K562 (cell line): ENCODE results near the gene ZCRB1. TPM values are rescaled to one million over a fixed set of nuclear protein-coding genes. Genes with fewer than 3 reads are reported as not detected.

Source experiments
- ATAC-seq: fragments of 200-7000 bp; cut with Tn5 transposase; 3 replicates; pipeline ENCODE4 v1.9.1; 2020; ENCODE audit warnings: moderate library complexity
- BruUV-seq: library from RNA; stranded (reverse); fragments of 400-500 nt; replicated peaks from 2 replicates; lab custom pipeline; 2021; lab: Mats Ljungman, UMichigan
- CTCF ChIA-PET: fragments of 300-600 bp; formaldehyde crosslinking; extraction: SDS; loops from one replicate; lab custom pipeline; 2021; ENCODE audit warnings: low intra/inter-chr PET ratio; lab: Yijun Ruan, JAX
- POLR2A ChIA-PET: fragments of 300-600, 350-650 bp; sonication (Branson Sonifier 250); formaldehyde crosslinking; extraction: SDS; loops from one replicate; lab custom pipeline; 2021; ENCODE audit warnings: antibody characterized with exemption, inconsistent platforms; lab: Yijun Ruan, JAX
- DNase-seq, 4 experiments: peaks; one replicate each; pipeline versions ENCODE4 v3.0.0 to v3.0.0-alpha.2; 2011 to 2018; ENCODE audit warnings: low spot score in 3 of 4, mixed read lengths in 3 of 4; ENCODE audit errors: extremely low read depth in 1 of 4
- FAIRE-seq: peaks from 2 replicates; lab custom pipeline; 2011; peaks lifted over from hg19 to GRCh38; lab: Jason Lieb, UNC
- H2AFZ ChIP-seq: 2 replicates; pipeline ENCODE4 v1.6.0; 2011; ENCODE audit warnings: low read depth, low read length, control low read depth, inconsistent platforms
- H3K27ac ChIP-seq: fragments of 200-600 bp; 3 replicates; pipeline ENCODE4 v1.8.0; 2011; ENCODE audit warnings: low read depth, mild to moderate bottlenecking, control low read depth, inconsistent platforms, low read length, moderate library complexity, mixed read lengths; ENCODE audit errors: extremely low read depth
- H3K27me3 ChIP-seq, 2 experiments: fragments of 300-600 bp in 1 of 2; 2 replicates in 1 of 2; 3 replicates in 1 of 2; pipeline versions ENCODE4 v1.6.0 to v1.8.0; 2011; ENCODE audit warnings: inconsistent platforms in 2 of 2, low read length in 2 of 2, mild to moderate bottlenecking in 1 of 2, mixed read lengths in 1 of 2, moderate library complexity in 1 of 2; ENCODE audit not compliant: control insufficient read depth in 2 of 2, insufficient read depth in 2 of 2
- H3K36me3 ChIP-seq: fragments of 300-600 bp; 3 replicates; pipeline ENCODE4 v1.8.0; 2011; ENCODE audit warnings: mild to moderate bottlenecking, low read length, inconsistent platforms; ENCODE audit not compliant: control insufficient read depth, insufficient read depth
- H3K4me1 ChIP-seq, 2 experiments: fragments of 200-600 bp in 1 of 2; replicated peaks in 1 of 2; 2 replicates in 1 of 2; 3 replicates in 1 of 2; pipeline versions ENCODE4 v1.5.1 to v1.8.0; 2011; ENCODE audit warnings: inconsistent platforms in 2 of 2, low read length in 2 of 2, mild to moderate bottlenecking in 1 of 2, mixed read lengths in 1 of 2, moderate library complexity in 1 of 2; ENCODE audit not compliant: control insufficient read depth in 2 of 2, insufficient read depth in 2 of 2
- H3K4me2 ChIP-seq: 2 replicates; pipeline ENCODE4 v1.6.1; 2011; ENCODE audit warnings: low read length, control low read depth, inconsistent platforms, mixed read lengths; ENCODE audit not compliant: insufficient read depth
- H3K4me3 ChIP-seq: fragments of 200-600 bp; sonication (generic), shearing (Covaris generic); 2 replicates; pipeline ENCODE4 v1.5.1; 2016; ENCODE audit warnings: control low read depth, inconsistent platforms
- H3K79me2 ChIP-seq: fragments of 200-600 bp; 3 replicates; pipeline ENCODE4 v1.8.0; 2011; ENCODE audit warnings: low read length, inconsistent platforms; ENCODE audit not compliant: control insufficient read depth, insufficient read depth
- H3K9ac ChIP-seq, 2 experiments: 2 replicates each; pipeline versions ENCODE4 v1.6.0 to v1.6.1; 2011; ENCODE audit warnings: low read depth in 2 of 2, low read length in 2 of 2, control low read depth in 1 of 2, inconsistent platforms in 1 of 2, mild to moderate bottlenecking in 1 of 2, mixed read lengths in 1 of 2; ENCODE audit not compliant: insufficient read depth in 1 of 2
- H3K9me1 ChIP-seq: one replicate; pipeline ENCODE4 v1.6.0; 2011; ENCODE audit warnings: inconsistent platforms, mild to moderate bottlenecking, low read length, moderate library complexity; ENCODE audit not compliant: control insufficient read depth, insufficient read depth
- H3K9me3 ChIP-seq: replicated peaks from 2 replicates; pipeline ENCODE4 v1.5.1; 2011; ENCODE audit warnings: low read depth, low read length, inconsistent platforms; ENCODE audit not compliant: control insufficient read depth, insufficient read depth
- H4K20me1 ChIP-seq: replicated peaks from 2 replicates; pipeline ENCODE4 v1.6.1; 2011; ENCODE audit warnings: low read length, inconsistent platforms, mixed read lengths; ENCODE audit not compliant: control insufficient read depth, insufficient read depth
- ESRRB ChIP-seq: fragments of 250-450 bp; sonication (Bioruptor Pico); IDR thresholded peaks from 2 replicates; pipeline ENCODE4 v1.5.0; 2020; ENCODE audit warnings: mild to moderate bottlenecking, moderate library complexity, borderline replicate concordance
- KDM4B ChIP-seq, 2 experiments: fragments of 450-650 bp in 1 of 2; sonication (generic) in 1 of 2; IDR thresholded peaks; 2 replicates each; pipeline ENCODE4 v1.6.1; 2016 to 2017; ENCODE audit warnings: borderline replicate concordance in 2 of 2, antibody characterized with exemption in 1 of 2, low read depth in 1 of 2, mild to moderate bottlenecking in 1 of 2
- MAFF ChIP-seq: IDR thresholded peaks from 2 replicates; pipeline ENCODE4 v1.6.1; 2012; ENCODE audit warnings: low read length, improper control_type of control experiment
- ZNF274 ChIP-seq: IDR thresholded peaks from 2 replicates; pipeline ENCODE4 v1.6.1; 2011; ENCODE audit warnings: low read depth, mild to moderate bottlenecking, low read length, moderate library complexity, borderline replicate concordance
- ZNF316 ChIP-seq: fragments of 450-650 bp; IDR thresholded peaks from 2 replicates; pipeline ENCODE4 v1.6.1; 2016
- ZNF830 ChIP-seq: fragments of 250-450 bp; sonication (Bioruptor Pico); IDR thresholded peaks from 2 replicates; pipeline ENCODE4 v1.5.0; 2021; ENCODE audit warnings: mild to moderate bottlenecking
- in situ Hi-C: fragments of 300-500 bp; cut with MboI; formaldehyde crosslinking; loops from 4 replicates; pipeline ENCODE4 v1.15.0; 2018; ENCODE audit warnings: inconsistent platforms, mixed read lengths
- intact Hi-C: fragments of 100-400 bp; cut with micrococcal nuclease; formaldehyde crosslinking; loops from 2 replicates; pipeline ENCODE4 v1.14.2; 2022
- polyA plus RNA-seq, 8 experiments: library from polyadenylated mRNA; depleted of rRNA in 4 of 8; stranded (reverse) in 5 of 8; unstranded in 3 of 8; fragments of >200 nt; fragmentation: Nextera tagmentation in 2 of 8; fragmentation: Illumina TruSeq in 1 of 8; extraction: Ambion mirVana in 2 of 8; extraction: Trizol in 1 of 8; gene quantifications; 2 replicates each; pipeline versions ENCODE4 v1.2.1 to v1.2.3, GENCODE V29; 2011 to 2014; ENCODE audit warnings: inconsistent platforms in 1 of 8, missing spikeins in 1 of 8
- total RNA-seq, 7 experiments: library from RNA; depleted of rRNA in 6 of 7; stranded (reverse); fragments of >200 nt in 6 of 7; fragmentation: Illumina TruSeq in 2 of 7; extraction: Trizol in 2 of 7; gene quantifications; 2 replicates each; pipeline versions ENCODE4 v1.2.1 to v1.2.3, GENCODE V29; 2011 to 2021; ENCODE audit warnings: low replicate concordance in 1 of 7

ZCRB1 gene
- total and polyA plus RNA-seq, 9 of the 15 experiments (the other 6 are each of a cell fraction or from before 2014, with no cell fraction given), result 36.0 to 102 (median 51.0) TPM

DNA sequence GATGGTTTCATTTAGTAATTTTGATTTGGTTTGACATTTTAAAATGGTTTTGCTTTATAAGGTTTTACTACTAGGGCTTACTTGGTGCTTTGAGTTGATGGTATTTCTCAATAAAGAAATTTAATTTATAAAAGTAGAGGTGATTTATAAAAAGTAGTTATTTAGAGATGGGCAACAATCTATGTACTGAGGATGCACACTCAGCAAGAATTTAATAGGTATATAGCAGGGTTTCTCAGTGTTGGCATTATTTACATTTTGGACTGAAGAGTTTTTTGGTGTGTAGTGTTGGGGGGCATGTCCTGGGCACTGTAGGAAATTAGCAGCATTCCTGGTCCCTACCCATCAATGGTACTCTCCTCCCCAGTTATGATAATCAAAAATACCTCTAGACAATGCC, 47.8 kb upstream of the ZCRB1 start:
- H3K27me3 ChIP-seq, result no peaks in the 10 kb centered on the region
- no peaks in the 10 kb centered on the region for H3K9me1 ChIP-seq
- ATAC-seq (no peak), FAIRE-seq (no peak), DNase-seq (no peak)
- ChIA-PET CTCF (interaction anchor here (3.4 kb wide), 1 partner anchor 244 kb away, joined by 25 read pairs; no protein-coding TSS in a partner anchor), POLR2A (no interaction called here)
- intact Hi-C loops (loop anchor here (2.0 to 10.0 kb wide), 3 partner anchors 195 to 1099 kb away; no protein-coding TSS in a partner anchor), in situ Hi-C loops (no loop called here)
- no peak overlapping the region for H2AFZ ChIP-seq
- H3K36me3 ChIP-seq, result peaks cover 12% of the 10 kb centered on the region; the same call in 1 of the 3 replicates
- no peaks in the 10 kb centered on the region for H4K20me1 ChIP-seq
- no peak overlapping the region for H3K4me3 ChIP-seq
- no peaks in the 10 kb centered on the region for H3K4me1 ChIP-seq
- H3K4me2 ChIP-seq, result no peak overlapping the region
- no TSS peak for BruUV-seq
- TF ChIP-seq KDM4B (IDR thresholded peaks at IDR 0.05; ENCODE audit: borderline replicate concordance in 2 of 2, low read depth in 1 of 2), result no peak
- no peak for TF ChIP-seq ZNF274
- TF ChIP-seq ESRRB, result no peak
- peak; percentile 37; the same call in 1 of the 2 replicates for TF ChIP-seq ZNF316
- TF ChIP-seq MAFF, result 0 out of 2 replicates have a peak, but pooled peaks have one; percentile 14
- TF ChIP-seq ZNF830, result no peak
- no peak overlapping the region for H3K27ac ChIP-seq
- no peak overlapping the region for H3K9ac ChIP-seq
- H3K79me2 ChIP-seq, result no peaks in the 10 kb centered on the region; the same call in 2 of the 3 replicates
- H3K9me3 ChIP-seq, result no peaks in the 10 kb centered on the region
